WI38 (cell line): ENCODE measurements around the gene RSPH1.

Source experiments
- H3K4me3 ChIP-seq: 2 replicates; pipeline ENCODE4 v1.5.1; 2011; ENCODE audit warnings: low read depth, mild to moderate bottlenecking, control low read depth, low read length
- TF ChIP-seq, protein P1 (sequence below): IDR thresholded peaks from 2 replicates; pipeline ENCODE4 v1.5.1; 2012; ENCODE audit warnings: low read depth, mild to moderate bottlenecking, control low read depth, low read length

RSPH1 gene

DNA sequence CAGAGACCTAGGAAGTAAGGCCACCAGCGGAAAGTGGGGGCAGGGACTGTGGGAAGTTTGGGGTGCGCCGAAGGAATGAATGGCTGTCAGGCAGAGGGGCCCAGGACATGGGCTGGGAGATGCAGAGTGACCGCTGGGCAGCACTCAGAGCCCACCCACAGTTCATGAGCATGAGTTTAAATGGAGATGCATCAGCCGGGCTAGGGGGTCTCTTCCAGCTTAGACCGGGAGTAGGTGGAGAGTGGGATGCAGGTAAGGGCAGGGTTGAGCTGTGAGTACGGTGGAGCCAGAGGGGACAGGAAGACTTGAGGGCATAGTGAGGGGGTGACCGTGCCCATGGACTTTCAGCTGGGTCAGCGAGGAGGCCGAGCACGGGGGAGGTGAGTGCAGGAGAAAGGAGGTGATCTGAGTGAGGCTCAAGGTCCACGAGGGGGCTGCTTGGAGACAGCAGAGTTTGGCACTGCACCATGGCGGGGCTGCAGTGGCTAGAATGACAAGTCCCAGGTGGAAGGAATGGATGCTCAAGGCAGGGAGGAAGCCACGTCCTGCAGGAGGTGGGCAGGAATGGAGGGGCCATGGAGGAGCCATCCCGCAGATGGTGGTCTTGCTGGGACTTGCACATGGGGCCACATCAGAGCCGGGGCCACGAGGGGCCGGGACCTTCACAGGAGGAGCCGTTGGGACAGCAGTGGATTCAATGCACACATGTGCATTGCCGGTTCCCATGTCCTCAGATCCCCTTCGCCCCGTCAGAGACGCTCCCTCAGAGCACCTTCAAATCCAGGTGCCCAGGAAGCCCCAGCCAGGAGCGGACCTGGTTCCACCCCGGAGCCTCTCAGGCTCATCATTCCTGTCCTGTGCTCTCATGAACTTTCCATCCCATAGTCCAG is 57.5 kb downstream of the RSPH1 start:
- no peak overlapping the region for H3K4me3 ChIP-seq
- TF ChIP-seq, protein P1, sequence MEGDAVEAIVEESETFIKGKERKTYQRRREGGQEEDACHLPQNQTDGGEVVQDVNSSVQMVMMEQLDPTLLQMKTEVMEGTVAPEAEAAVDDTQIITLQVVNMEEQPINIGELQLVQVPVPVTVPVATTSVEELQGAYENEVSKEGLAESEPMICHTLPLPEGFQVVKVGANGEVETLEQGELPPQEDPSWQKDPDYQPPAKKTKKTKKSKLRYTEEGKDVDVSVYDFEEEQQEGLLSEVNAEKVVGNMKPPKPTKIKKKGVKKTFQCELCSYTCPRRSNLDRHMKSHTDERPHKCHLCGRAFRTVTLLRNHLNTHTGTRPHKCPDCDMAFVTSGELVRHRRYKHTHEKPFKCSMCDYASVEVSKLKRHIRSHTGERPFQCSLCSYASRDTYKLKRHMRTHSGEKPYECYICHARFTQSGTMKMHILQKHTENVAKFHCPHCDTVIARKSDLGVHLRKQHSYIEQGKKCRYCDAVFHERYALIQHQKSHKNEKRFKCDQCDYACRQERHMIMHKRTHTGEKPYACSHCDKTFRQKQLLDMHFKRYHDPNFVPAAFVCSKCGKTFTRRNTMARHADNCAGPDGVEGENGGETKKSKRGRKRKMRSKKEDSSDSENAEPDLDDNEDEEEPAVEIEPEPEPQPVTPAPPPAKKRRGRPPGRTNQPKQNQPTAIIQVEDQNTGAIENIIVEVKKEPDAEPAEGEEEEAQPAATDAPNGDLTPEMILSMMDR: no peak

DNA sequence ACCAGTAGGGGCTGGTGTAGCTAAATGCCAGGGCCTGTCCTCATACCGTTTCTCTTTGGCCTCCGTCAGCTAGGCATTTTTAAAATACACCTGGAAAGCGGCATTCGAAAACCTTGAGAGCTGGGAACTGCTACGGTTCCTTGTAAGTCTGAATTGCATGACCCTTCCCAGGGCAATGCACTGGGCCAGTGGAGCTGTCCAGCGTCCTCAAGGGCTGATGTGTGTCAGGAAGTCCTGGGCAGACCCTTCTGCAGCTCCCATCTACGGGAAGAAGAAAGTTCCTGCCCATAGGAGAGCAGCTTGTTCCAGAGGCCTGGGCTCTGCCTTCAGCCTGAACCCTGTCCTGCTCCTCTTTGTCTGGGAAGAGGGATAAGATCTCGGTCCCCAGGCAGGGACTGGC is 58.2 kb downstream of the RSPH1 start:
- TF ChIP-seq, protein P1: no peak
- H3K4me3 ChIP-seq: no peak overlapping the region

DNA sequence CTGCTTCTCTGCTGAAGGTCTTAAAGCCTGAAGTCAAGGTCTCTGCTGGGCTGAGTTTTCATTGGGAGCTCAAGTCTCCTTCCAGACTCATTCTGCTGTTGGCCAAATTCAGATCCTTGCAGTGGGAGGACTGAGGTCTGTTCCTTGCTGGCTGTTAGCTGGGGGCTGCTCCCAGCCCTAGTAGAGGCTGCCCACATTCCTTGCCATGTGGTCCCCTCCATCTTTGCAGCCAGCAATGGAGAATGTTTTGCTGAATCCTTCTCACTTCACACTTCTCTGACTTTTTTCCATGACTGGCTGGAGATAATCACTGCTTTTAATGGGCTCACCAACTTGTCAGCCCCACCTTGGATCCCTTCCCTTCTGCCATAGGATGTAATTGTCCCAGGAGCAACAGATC is 59.1 kb downstream of the RSPH1 start:
- TF ChIP-seq, protein P1: no peak
- no peak overlapping the region for H3K4me3 ChIP-seq

DNA sequence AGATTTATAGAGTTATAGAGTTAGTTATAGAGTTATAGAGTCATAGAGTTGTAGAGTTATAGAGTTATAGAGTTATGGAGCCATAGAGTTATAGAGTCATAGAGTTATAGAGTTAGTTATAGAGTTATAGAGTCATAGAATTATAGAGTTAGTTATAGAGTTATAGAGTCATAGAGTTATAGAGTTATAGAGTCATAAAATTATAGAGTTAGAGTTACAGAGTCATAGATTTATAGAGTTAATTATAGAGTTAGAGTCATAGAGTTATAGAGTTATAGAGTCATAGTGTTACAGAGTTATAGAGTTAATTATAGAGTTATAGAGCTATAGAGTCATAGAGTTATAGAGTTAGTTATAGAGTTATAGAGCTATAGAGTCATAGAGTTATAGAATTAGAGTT is 60.2 kb downstream of the RSPH1 start:
- TF ChIP-seq, protein P1: no peak
- H3K4me3 ChIP-seq: no peak overlapping the region

DNA sequence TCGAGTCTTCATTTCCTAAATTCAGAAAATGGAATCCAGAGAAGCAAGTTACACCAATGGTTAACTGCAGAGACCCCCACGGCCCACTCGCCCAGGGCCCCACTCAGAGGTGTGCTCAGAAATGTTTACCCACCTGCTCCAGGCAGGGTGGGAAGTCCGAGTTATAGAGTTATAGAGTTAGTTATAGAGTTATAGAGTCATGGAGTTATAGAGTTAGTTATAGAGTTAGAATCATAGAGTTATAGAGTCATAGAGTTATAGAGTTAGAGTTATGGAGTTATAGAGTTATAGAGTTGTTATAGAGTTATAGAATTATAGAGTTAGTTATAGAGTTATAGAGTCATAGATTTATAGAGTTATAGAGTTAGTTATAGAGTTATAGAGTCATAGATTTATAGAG is 60.6 kb downstream of the RSPH1 start:
- TF ChIP-seq, protein P1: no peak
- no peak overlapping the region for H3K4me3 ChIP-seq

DNA sequence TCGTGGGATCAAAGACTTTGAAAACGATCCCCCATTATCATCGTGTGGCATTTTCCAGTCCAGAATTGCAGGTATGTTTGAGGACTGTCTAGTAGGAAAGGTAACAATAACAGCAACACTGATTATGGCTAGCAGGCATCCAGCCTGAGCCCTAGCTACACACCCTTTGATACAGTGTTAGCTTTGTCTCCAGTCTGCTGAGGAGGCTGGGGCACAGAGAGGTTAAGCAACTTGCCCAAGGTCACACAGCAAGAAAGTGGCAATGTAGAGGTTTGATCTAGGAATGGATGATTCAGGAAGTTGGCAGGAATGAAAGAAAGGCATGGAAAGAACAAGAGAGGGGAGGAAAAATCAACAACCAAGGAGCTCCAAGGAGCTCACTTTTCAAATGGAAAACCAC is 61.1 kb downstream of the RSPH1 start:
- H3K4me3 ChIP-seq: no peak overlapping the region
- TF ChIP-seq, protein P1: no peak

DNA sequence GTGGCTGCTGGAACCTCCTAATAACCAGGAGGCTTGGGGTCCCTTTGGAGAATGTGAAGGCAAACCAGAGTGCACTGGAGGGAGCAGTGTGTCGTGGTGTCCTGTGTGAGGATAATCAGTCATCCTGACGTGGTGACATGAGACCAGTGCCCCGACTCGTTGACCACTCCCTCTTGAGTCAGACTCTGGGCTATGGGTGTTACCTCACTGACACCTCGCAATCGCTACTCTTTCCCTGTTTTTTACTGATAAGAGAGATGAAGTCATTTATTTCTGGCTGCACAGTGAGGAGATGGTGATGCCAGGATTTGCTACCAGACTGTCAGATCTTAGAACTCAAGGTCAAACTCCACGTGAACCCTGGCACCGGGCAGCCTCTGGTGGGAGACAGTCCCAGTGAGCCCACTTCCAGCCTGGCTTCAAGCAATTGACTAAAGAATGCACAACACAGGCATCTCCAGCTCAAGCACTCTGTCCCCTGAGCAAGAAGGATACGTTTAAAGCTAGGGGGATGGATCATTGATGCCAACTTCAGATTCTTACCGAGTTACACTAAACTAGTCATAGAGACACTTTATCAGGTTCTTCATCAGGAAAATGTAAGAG is 62.0 kb downstream of the RSPH1 start:
- TF ChIP-seq, protein P1: no peak
- no peak overlapping the region for H3K4me3 ChIP-seq
